GM19463 (cell line): ENCODE results near the gene MCRS1.
"Not testable (repeated sequence)": the region's sequence is repeated elsewhere in the genome, so short reads cannot be mapped to it uniquely, and the experiment has no call there.

ENCODE experiments used
- ATAC-seq: cut with Tn5 transposase; IDR thresholded peaks from one replicate; pipeline ENCODE4 v1.9.1; 2021; ENCODE audit warnings: mild to moderate bottlenecking, moderate library complexity; ENCODE audit not compliant: unreplicated experiment

MCRS1 gene

DNA sequence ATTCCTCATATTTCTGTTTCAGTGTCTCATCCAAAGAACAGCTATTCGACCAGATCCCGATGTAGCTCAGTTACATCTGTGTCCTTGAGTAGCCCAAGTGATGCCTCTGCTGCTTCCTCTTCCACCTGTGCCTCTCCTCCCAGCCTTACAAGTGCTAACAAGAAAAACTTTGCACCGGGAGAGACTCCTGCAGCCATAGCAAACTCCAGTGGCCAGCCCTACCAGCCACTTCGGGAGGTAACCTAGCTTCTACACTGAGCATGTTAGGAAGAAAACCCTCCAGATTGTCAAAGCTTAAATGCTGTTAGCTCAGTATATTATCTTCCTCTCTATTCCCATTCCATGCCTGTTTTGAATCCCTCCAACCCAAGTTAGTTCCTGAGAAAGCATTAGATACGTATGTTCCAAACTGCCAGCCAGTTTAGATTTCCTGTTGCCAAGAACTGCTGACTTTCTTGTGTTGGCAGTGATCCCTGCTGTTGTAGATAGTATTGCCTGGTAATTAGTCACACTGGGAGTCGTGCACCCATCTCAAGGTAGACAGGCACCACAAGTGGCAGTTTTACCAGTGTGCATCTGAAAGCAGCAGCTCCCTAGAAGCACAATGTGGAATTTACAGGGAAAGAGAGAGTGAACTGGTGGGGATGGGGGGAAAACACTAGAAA is 43.1 kb downstream of the MCRS1 start:
- ATAC-seq: no peak

DNA sequence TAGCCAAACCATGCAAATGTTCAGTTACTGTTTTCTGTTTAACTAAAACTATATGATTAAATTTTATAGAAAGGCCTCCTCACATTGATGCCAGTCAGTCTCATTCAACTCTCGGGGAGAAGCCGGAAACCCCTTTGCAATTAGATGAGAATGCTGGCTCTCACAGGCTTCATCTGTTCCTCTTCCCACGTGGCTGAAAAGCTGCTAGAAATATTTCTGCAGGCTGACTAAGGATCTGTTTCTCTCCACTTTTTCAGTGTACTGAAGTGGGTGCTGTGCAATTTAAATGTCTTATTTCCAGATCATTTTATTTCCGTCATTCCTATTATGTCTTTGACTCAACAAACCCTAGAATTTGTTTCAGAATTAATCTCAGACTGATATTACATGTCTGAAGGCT is 46.6 kb downstream of the MCRS1 start:
- ATAC-seq: no peak

DNA sequence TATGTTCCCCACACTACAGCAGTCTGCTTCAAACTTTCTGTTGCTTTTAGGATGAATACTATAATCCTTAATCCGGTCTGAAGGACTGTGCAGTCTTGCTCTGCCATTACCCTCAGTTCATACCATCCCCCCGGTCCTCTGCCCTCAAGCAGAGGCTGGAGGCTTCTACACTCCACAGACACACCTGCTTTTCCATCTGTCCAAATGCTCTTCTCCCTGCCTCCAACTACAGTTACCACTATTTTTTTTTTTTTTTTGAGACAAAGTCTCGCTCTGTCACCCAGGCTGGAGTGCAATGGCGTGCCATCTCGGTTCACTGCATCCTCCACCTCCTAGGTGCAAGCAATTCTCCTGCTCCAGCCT is 48.4 kb downstream of the MCRS1 start:
- ATAC-seq: no peak

DNA sequence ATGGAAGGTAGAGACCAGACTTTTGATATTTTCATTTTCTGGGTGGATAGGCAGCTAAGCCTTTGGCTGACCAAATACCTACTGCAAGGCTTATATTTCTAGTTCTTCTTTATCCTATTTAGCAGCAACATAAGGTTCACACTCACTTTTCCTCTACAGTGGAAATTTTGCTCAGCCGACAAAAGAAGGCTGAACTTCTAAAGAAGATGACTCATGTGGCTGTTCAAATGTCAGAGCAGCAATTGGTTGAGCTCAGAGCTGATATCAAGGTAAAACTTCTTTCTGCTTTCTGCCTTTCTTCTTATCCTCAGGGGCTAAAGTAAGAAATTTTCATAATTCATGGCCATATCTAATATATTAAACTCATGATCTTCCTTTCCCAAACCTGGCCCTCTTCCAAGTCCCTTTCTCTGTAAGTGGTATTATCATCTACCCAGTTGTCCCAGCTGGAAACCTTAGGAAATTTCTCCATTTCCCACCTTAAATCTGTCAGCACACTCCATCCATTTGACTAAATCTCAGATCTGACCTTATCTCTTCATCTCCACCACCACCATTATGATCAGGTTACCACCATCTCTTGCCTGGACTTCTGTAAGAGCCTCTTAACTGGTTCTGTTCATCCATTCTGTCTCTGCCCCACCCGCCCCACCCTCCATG is 48.9 kb downstream of the MCRS1 start:
- ATAC-seq: no peak

DNA sequence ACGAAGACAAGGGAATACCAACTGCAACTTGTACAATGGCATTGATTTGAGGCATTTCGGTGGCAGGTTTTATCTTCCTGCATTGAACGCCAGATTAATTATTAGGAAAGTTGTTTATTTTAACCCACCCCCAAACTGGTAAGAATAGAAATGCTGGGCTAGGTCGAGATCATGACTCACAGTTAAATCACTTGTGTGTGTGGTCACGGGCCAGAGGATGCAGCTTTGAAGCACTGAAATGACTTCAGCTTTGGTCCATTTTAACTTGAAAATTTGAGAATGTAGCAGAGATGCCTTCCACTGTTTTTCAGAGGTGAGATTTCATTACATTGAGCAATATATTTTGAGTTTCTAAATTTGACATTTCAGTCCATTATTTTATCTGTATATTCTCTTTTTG is 52.7 kb downstream of the MCRS1 start:
- no peak for ATAC-seq

DNA sequence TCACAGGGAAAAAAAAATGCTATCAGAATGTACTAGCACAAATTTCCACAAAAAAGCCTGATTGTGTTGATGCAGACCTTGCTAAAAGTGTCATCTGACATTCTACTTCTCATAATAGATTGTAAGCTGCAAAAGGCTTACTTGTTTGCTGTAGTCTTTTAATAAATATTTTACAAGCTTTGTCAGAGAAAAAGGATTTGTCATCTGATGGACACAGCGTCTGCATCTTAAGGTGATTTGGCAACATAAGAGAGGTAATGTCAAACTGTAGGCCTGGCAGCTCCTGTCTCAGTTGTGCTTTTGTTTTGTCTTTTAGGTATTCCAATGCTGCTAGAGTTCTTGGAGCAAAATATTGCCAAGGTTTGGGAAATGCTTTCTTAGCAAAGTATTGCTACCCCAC is 55.4 kb downstream of the MCRS1 start:
- ATAC-seq: no peak

DNA sequence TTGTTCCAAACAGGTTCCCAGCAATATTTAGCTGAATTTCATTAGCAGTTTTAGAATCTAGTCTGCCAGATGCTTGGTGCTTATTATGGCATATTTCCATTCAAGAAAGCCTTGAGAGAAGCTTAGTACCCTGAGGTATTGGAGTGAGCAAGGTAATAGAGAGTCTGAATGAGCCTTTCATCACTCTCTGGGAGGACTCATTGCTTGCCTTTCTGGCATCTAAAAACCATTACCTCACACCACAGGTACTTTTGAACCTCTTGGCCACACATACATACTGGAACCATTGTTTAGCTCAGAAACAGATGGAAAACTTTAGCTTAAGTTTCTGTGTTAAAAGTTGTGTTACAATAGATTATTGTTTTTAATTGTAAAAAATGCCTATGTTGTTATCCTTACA is 56.5 kb downstream of the MCRS1 start:
- no peak for ATAC-seq

DNA sequence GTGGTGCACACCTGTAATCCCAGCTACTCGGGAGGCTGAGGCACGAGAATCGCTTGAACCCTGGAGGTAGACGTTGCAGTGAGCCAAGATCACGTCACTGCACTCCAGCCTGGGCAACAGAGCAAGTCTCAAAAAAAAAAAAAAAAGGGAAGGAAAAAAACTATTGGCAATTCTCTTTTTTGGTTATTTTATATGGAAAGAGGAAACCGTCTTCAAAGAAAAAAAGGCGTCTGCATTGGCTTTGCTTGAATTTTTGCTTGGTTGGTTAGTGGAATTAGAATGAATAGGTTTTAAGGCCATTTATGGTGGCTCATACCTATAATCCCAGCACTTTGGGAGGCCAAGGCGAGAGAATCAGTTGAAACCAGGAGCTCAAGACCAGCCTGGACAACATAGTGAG is 58.3 kb downstream of the MCRS1 start:
- ATAC-seq: not testable (repeated sequence)
